K562 (cell line): ENCODE measurements around the gene GET3. TPM values are rescaled to one million over a fixed set of nuclear protein-coding genes. Genes with fewer than 3 reads are reported as not detected.

ENCODE experiments used
- MECOM ChIP-seq: fragments of 250-450 bp; sonication (Bioruptor Pico); IDR thresholded peaks from 2 replicates; pipeline ENCODE4 v1.8.0; 2022; ENCODE audit warnings: inconsistent platforms
- NR2C2 ChIP-seq, 2 experiments: fragments of 200-800 bp in 1 of 2; sonication (Bioruptor generic) in 1 of 2; sonication (generic) in 1 of 2; formaldehyde crosslinking in 1 of 2; IDR thresholded peaks; 2 replicates each; pipeline versions ENCODE4 v1.6.1 to v1.8.0; 2016 to 2022; ENCODE audit warnings: mild to moderate bottlenecking in 1 of 2, missing compliant biosample characterization in 1 of 2, missing genetic modification characterization in 1 of 2, missing genetic modification reagents in 1 of 2
- RBM15 ChIP-seq: fragments of 200-400 bp; formaldehyde crosslinking; IDR thresholded peaks from 2 replicates; pipeline ENCODE4 v1.6.1; 2018; ENCODE audit warnings: mild to moderate bottlenecking, low read length, moderate library complexity; ENCODE audit not compliant: insufficient read depth
- polyA plus RNA-seq, 8 experiments: library from polyadenylated mRNA; depleted of rRNA in 4 of 8; stranded (reverse) in 5 of 8; unstranded in 3 of 8; fragments of >200 nt; fragmentation: Nextera tagmentation in 2 of 8; fragmentation: Illumina TruSeq in 1 of 8; extraction: Ambion mirVana in 2 of 8; extraction: Trizol in 1 of 8; gene quantifications; 2 replicates each; pipeline versions ENCODE4 v1.2.1 to v1.2.3, GENCODE V29; 2011 to 2014; ENCODE audit warnings: inconsistent platforms in 1 of 8, missing spikeins in 1 of 8
- total RNA-seq, 7 experiments: library from RNA; depleted of rRNA in 6 of 7; stranded (reverse); fragments of >200 nt in 6 of 7; fragmentation: Illumina TruSeq in 2 of 7; extraction: Trizol in 2 of 7; gene quantifications; 2 replicates each; pipeline versions ENCODE4 v1.2.1 to v1.2.3, GENCODE V29; 2011 to 2021; ENCODE audit warnings: low replicate concordance in 1 of 7
- TF ChIP-seq, protein P1 (sequence below), 2 experiments: fragments of 450-650 bp; IDR thresholded peaks; 2 replicates each; pipeline ENCODE4 v1.6.1; 2018; ENCODE audit warnings: mild to moderate bottlenecking in 2 of 2, low read depth in 1 of 2; ENCODE audit not compliant: partially characterized antibody in 2 of 2
- TF ChIP-seq, protein P2 (sequence below): sonication (generic); formaldehyde crosslinking; IDR thresholded peaks from 2 replicates; pipeline ENCODE4 v1.8.0; 2022; ENCODE audit warnings: mild to moderate bottlenecking, missing genetic modification reagents

Gene GET3
- total and polyA plus RNA-seq, 9 of the 15 experiments (the other 6 are each of a cell fraction or from before 2014, with no cell fraction given) = 8.3 to 83.5 (median 51.8) TPM

- TF ChIP-seq, protein P1, sequence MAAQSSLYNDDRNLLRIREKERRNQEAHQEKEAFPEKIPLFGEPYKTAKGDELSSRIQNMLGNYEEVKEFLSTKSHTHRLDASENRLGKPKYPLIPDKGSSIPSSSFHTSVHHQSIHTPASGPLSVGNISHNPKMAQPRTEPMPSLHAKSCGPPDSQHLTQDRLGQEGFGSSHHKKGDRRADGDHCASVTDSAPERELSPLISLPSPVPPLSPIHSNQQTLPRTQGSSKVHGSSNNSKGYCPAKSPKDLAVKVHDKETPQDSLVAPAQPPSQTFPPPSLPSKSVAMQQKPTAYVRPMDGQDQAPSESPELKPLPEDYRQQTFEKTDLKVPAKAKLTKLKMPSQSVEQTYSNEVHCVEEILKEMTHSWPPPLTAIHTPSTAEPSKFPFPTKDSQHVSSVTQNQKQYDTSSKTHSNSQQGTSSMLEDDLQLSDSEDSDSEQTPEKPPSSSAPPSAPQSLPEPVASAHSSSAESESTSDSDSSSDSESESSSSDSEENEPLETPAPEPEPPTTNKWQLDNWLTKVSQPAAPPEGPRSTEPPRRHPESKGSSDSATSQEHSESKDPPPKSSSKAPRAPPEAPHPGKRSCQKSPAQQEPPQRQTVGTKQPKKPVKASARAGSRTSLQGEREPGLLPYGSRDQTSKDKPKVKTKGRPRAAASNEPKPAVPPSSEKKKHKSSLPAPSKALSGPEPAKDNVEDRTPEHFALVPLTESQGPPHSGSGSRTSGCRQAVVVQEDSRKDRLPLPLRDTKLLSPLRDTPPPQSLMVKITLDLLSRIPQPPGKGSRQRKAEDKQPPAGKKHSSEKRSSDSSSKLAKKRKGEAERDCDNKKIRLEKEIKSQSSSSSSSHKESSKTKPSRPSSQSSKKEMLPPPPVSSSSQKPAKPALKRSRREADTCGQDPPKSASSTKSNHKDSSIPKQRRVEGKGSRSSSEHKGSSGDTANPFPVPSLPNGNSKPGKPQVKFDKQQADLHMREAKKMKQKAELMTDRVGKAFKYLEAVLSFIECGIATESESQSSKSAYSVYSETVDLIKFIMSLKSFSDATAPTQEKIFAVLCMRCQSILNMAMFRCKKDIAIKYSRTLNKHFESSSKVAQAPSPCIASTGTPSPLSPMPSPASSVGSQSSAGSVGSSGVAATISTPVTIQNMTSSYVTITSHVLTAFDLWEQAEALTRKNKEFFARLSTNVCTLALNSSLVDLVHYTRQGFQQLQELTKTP (IDR thresholded peaks at IDR 0.05; ENCODE audit: low read depth in 1 of 2, partially characterized antibody in 2 of 2) = no peak
- TF ChIP-seq RBM15 (no peak), NR2C2 (CRISPR knock-in tag; IDR thresholded peaks at IDR 0.05) (no peak), NR2C2 (tag; IDR thresholded peaks at IDR 0.05) (no peak), MECOM (no peak)
- TF ChIP-seq, protein P2, sequence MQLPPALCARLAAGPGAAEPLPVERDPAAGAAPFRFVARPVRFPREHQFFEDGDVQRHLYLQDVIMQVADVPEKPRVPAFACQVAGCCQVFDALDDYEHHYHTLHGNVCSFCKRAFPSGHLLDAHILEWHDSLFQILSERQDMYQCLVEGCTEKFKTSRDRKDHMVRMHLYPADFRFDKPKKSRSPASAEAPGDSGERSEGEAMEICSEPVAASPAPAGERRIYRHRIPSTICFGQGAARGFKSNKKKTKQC (CRISPR knock-in tag) = peak; percentile 55; the same call in 1 of the 2 replicates
Measured at GRCh38 chr19:12774588-12775555, 37.6 kb downstream of the GET3 start, which contains the start of gene HOOK2 (continued).
